Uterus (tissue), 2 donors: ENCODE results near the gene OR2B2.

Experiments used
- POLR2A ChIP-seq, 2 donors: fragments of 450-650 bp; IDR thresholded peaks; one replicate each; pipeline ENCODE4 v1.6.1; 2016; ENCODE audit warnings: antibody characterized with exemption in 2 of 2, mild to moderate bottlenecking in 1 of 2, moderate library complexity in 1 of 2
- TF ChIP-seq, protein P1 (sequence below), 4 experiments: fragments of 200-600 bp in 2 of 4; fragments of 450-650 bp in 2 of 4; sonication (generic) in 2 of 4; IDR thresholded peaks; one replicate each; pipeline ENCODE4 v1.5.1; 2016 to 2019; ENCODE audit warnings: antibody characterized with exemption in 4 of 4, mild to moderate bottlenecking in 2 of 4, moderate library complexity in 1 of 4

DNA sequence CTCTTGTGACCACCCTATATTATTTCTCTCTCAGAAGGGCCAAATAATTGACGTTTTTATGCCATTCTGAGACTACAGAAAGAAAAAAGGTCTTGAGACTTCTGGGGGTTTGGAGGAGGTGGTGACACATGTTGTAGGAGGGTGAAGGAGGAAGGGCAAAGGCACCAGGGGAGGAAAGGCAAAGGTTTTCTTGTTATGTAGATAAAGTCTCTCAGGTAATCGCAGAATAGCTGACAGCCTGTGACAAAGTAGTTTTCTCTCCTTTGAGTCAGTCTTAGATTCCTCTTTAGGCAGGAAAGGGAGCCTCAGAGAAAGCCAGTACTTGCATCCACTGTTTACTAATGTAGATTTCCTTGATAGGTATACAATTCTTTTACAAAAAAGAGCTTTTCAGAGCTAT lies 23.6 kb downstream of the OR2B2 start:
- no peak for TF ChIP-seq POLR2A (IDR thresholded peaks at IDR 0.05)
- TF ChIP-seq, protein P1, sequence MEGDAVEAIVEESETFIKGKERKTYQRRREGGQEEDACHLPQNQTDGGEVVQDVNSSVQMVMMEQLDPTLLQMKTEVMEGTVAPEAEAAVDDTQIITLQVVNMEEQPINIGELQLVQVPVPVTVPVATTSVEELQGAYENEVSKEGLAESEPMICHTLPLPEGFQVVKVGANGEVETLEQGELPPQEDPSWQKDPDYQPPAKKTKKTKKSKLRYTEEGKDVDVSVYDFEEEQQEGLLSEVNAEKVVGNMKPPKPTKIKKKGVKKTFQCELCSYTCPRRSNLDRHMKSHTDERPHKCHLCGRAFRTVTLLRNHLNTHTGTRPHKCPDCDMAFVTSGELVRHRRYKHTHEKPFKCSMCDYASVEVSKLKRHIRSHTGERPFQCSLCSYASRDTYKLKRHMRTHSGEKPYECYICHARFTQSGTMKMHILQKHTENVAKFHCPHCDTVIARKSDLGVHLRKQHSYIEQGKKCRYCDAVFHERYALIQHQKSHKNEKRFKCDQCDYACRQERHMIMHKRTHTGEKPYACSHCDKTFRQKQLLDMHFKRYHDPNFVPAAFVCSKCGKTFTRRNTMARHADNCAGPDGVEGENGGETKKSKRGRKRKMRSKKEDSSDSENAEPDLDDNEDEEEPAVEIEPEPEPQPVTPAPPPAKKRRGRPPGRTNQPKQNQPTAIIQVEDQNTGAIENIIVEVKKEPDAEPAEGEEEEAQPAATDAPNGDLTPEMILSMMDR (IDR thresholded peaks at IDR 0.05), result no peak
